HepG2 (cell line): ENCODE results near the gene ZNF367. TPM values are rescaled to one million over a fixed set of nuclear protein-coding genes. Genes with fewer than 3 reads are reported as not detected.

Experiments
- ASH2L ChIP-seq: fragments of 300-600, 200-600 bp; sonication (generic); IDR thresholded peaks from 2 replicates; pipeline ENCODE4 v1.7.0; 2017; ENCODE audit warnings: low read depth, mild to moderate bottlenecking, moderate library complexity, mixed read lengths, low read length; ENCODE audit not compliant: insufficient read length
- MED1 ChIP-seq: sonication (generic); formaldehyde crosslinking; IDR thresholded peaks from 2 replicates; pipeline ENCODE4 v1.4.0; 2020; ENCODE audit warnings: missing genetic modification reagents
- NCOA2 ChIP-seq: sonication (generic); formaldehyde crosslinking; IDR thresholded peaks from 2 replicates; pipeline ENCODE4 v1.8.0; 2022; ENCODE audit warnings: inconsistent platforms
- NR2F1 ChIP-seq, 2 experiments: fragments of 450-650 bp in 1 of 2; formaldehyde crosslinking in 1 of 2; IDR thresholded peaks; 2 replicates each; pipeline versions ENCODE4 v1.5.0 to v1.6.1; 2016 to 2020; ENCODE audit warnings: mild to moderate bottlenecking in 1 of 2, missing compliant biosample characterization in 1 of 2, missing genetic modification reagents in 1 of 2, moderate library complexity in 1 of 2
- ZFP37 ChIP-seq: sonication (generic); formaldehyde crosslinking; IDR thresholded peaks from 2 replicates; pipeline ENCODE4 v1.4.0; 2020; ENCODE audit warnings: missing genetic modification reagents, borderline replicate concordance
- ZMAT3 ChIP-seq: sonication (generic); formaldehyde crosslinking; conservative IDR thresholded peaks from 2 replicates; pipeline ENCODE4 v1.7.0; 2021; ENCODE audit warnings: missing genetic modification reagents
- ZNF580 ChIP-seq: IDR thresholded peaks from 2 replicates; pipeline ENCODE4 v1.6.1; 2016; ENCODE audit warnings: low read depth, borderline replicate concordance
- ZNF788 ChIP-seq: sonication (generic); formaldehyde crosslinking; IDR thresholded peaks from 2 replicates; pipeline ENCODE4 v1.5.0; 2020; ENCODE audit warnings: mild to moderate bottlenecking, missing genetic modification reagents, borderline replicate concordance
- ZNF816 ChIP-seq: sonication (generic); formaldehyde crosslinking; IDR thresholded peaks from 2 replicates; pipeline ENCODE4 v1.8.0; 2022; ENCODE audit warnings: missing genetic modification reagents, mild to moderate bottlenecking, borderline replicate concordance
- polyA plus RNA-seq, 8 experiments: library from polyadenylated mRNA; depleted of rRNA in 3 of 8; stranded (reverse) in 7 of 8; unstranded in 1 of 8; fragments of >200 nt; fragmentation: Illumina TruSeq in 4 of 8; extraction: Trizol in 4 of 8; gene quantifications; 2 replicates each; pipeline versions ENCODE4 v1.2.1 to v1.2.3, GENCODE V29; 2011 to 2016; ENCODE audit warnings: low read depth in 4 of 8, missing spikeins in 1 of 8, mixed read lengths in 1 of 8; ENCODE audit not compliant: insufficient read depth in 1 of 8
- total RNA-seq, 5 experiments: library from RNA; depleted of rRNA; stranded (reverse); fragments of >200 nt; fragmentation: Illumina TruSeq; extraction: Trizol; gene quantifications; 2 replicates each; pipeline ENCODE4 v1.2.3, GENCODE V29; 2016; ENCODE audit warnings: low read depth in 1 of 5
- TF ChIP-seq, protein P1 (sequence below): sonication (generic); formaldehyde crosslinking; IDR thresholded peaks from 2 replicates; pipeline ENCODE4 v1.8.1; 2022; ENCODE audit warnings: low read depth, mild to moderate bottlenecking, missing genetic modification reagents
- TF ChIP-seq, protein P2 (sequence below): sonication (generic); formaldehyde crosslinking; IDR thresholded peaks from 2 replicates; pipeline ENCODE4 v1.9.0; 2021; ENCODE audit warnings: missing genetic modification reagents, borderline replicate concordance
- TF ChIP-seq, protein P3 (sequence below): sonication (generic); formaldehyde crosslinking; IDR thresholded peaks from 2 replicates; pipeline ENCODE4 v1.4.0; 2020; ENCODE audit warnings: mild to moderate bottlenecking, low read depth, missing genetic modification reagents

The ZNF367 gene
- total and polyA plus RNA-seq, 2 of the 13 experiments (the other 11 are each of a cell fraction or from before 2014, with no cell fraction given), result 2.9 to 7.7 TPM

DNA sequence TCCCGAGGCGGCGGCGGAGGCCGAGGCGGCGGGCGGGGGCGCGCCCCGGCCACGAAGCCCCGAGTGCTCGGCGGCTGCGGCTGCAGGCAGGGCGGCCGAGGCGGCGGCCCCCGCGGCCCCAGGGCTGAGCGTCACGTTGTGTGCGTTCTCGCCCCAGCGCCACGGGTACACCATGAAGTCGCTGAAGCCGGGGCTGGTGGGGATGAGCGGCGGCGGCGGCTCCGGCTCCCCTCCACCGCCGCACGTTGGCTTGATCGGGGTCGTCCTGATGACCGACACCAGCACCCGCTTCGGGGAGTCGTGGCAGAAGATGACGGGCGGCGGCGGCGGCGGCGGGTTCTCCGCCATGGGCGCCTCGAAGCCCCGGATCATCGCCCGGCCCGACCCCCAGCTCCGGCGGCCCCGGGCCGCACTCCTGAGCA is 498 bp downstream of the ZNF367 start (continued):
- TF ChIP-seq, protein P1, sequence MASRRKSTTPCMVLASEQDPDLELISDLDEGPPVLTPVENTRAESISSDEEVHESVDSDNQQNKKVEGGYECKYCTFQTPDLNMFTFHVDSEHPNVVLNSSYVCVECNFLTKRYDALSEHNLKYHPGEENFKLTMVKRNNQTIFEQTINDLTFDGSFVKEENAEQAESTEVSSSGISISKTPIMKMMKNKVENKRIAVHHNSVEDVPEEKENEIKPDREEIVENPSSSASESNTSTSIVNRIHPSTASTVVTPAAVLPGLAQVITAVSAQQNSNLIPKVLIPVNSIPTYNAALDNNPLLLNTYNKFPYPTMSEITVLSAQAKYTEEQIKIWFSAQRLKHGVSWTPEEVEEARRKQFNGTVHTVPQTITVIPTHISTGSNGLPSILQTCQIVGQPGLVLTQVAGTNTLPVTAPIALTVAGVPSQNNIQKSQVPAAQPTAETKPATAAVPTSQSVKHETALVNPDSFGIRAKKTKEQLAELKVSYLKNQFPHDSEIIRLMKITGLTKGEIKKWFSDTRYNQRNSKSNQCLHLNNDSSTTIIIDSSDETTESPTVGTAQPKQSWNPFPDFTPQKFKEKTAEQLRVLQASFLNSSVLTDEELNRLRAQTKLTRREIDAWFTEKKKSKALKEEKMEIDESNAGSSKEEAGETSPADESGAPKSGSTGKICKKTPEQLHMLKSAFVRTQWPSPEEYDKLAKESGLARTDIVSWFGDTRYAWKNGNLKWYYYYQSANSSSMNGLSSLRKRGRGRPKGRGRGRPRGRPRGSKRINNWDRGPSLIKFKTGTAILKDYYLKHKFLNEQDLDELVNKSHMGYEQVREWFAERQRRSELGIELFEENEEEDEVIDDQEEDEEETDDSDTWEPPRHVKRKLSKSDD (CRISPR knock-in tag), result 0 out of 2 replicates have a peak, but pooled peaks have one; percentile 11
- TF ChIP-seq ASH2L (no peak), ZNF788 (CRISPR knock-in tag) (no peak), NCOA2 (CRISPR knock-in tag) (no peak), MED1 (CRISPR knock-in tag) (no peak), NR2F1 (CRISPR knock-in tag; IDR thresholded peaks at IDR 0.05) (no peak), ZFP37 (no peak), ZMAT3 (CRISPR knock-in tag) (no peak), ZNF816 (0 out of 2 replicates have a peak, but pooled peaks have one; percentile 12), ZNF580 (CRISPR knock-in tag) (no peak)
- TF ChIP-seq, protein P2, sequence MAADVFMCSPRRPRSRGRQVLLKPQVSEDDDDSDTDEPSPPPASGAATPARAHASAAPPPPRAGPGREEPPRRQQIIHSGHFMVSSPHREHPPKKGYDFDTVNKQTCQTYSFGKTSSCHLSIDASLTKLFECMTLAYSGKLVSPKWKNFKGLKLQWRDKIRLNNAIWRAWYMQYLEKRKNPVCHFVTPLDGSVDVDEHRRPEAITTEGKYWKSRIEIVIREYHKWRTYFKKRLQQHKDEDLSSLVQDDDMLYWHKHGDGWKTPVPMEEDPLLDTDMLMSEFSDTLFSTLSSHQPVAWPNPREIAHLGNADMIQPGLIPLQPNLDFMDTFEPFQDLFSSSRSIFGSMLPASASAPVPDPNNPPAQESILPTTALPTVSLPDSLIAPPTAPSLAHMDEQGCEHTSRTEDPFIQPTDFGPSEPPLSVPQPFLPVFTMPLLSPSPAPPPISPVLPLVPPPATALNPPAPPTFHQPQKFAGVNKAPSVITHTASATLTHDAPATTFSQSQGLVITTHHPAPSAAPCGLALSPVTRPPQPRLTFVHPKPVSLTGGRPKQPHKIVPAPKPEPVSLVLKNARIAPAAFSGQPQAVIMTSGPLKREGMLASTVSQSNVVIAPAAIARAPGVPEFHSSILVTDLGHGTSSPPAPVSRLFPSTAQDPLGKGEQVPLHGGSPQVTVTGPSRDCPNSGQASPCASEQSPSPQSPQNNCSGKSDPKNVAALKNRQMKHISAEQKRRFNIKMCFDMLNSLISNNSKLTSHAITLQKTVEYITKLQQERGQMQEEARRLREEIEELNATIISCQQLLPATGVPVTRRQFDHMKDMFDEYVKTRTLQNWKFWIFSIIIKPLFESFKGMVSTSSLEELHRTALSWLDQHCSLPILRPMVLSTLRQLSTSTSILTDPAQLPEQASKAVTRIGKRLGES (CRISPR knock-in tag), result no peak
- TF ChIP-seq, protein P3, sequence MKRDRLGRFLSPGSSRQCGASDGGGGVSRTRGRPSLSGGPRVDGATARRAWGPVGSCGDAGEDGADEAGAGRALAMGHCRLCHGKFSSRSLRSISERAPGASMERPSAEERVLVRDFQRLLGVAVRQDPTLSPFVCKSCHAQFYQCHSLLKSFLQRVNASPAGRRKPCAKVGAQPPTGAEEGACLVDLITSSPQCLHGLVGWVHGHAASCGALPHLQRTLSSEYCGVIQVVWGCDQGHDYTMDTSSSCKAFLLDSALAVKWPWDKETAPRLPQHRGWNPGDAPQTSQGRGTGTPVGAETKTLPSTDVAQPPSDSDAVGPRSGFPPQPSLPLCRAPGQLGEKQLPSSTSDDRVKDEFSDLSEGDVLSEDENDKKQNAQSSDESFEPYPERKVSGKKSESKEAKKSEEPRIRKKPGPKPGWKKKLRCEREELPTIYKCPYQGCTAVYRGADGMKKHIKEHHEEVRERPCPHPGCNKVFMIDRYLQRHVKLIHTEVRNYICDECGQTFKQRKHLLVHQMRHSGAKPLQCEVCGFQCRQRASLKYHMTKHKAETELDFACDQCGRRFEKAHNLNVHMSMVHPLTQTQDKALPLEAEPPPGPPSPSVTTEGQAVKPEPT (CRISPR knock-in tag), result no peak
